HEK293T (cell line): ENCODE measurements around the gene MRPS27.

Experiments
- ARNT ChIP-seq: fragments of 450-650 bp; IDR thresholded peaks from 2 replicates; pipeline ENCODE4 v1.6.1; 2017; ENCODE audit warnings: mild to moderate bottlenecking
- CTBP1 ChIP-seq: fragments of 450-650 bp; IDR thresholded peaks from 2 replicates; pipeline ENCODE4 v1.6.1; 2016; ENCODE audit warnings: borderline replicate concordance
- ELF4 ChIP-seq: fragments of 450-650 bp; IDR thresholded peaks from 2 replicates; pipeline ENCODE4 v1.6.1; 2017; ENCODE audit warnings: antibody characterized with exemption
- FOXK2 ChIP-seq: fragments of 450-650 bp; IDR thresholded peaks from 2 replicates; pipeline ENCODE4 v1.6.1; 2016; ENCODE audit warnings: mild to moderate bottlenecking
- FOXM1 ChIP-seq: fragments of 450-650 bp; IDR thresholded peaks from 2 replicates; pipeline ENCODE4 v1.6.1; 2017; ENCODE audit warnings: mild to moderate bottlenecking, borderline replicate concordance
- HDGF ChIP-seq: fragments of 450-650 bp; IDR thresholded peaks from 2 replicates; pipeline ENCODE4 v1.6.1; 2017; ENCODE audit warnings: antibody characterized with exemption, borderline replicate concordance
- NFRKB ChIP-seq: fragments of 450-650 bp; IDR thresholded peaks from 2 replicates; pipeline ENCODE4 v1.6.1; 2016; ENCODE audit warnings: mild to moderate bottlenecking, moderate library complexity
- PKNOX1 ChIP-seq: fragments of 450-650 bp; IDR thresholded peaks from 2 replicates; pipeline ENCODE4 v1.6.1; 2016
- SP1 ChIP-seq: fragments of 450-650 bp; IDR thresholded peaks from 2 replicates; pipeline ENCODE4 v1.6.1; 2017

- TF ChIP-seq HDGF (no peak), CTBP1 (no peak), FOXM1 (no peak), SP1 (no peak), ARNT (no peak), PKNOX1 (no peak), NFRKB (no peak), ELF4 (no peak), FOXK2 (no peak)
These were observed 91.1 kb downstream of the MRPS27 start for GRCh38 chr5:72228960-72229359.
